Astrocyte (in vitro differentiated cells and primary cell): ENCODE data around the gene SIAH3. TPM values are rescaled to one million over a fixed set of nuclear protein-coding genes. Genes with fewer than 3 reads are reported as not detected.

ENCODE experiments used
- DNase-seq: peaks from one replicate; pipeline ENCODE4 v3.0.0-alpha.2; 2010; ENCODE audit warnings: low read depth
- FAIRE-seq: peaks from 2 replicates; lab custom pipeline; 2011; peaks lifted over from hg19 to GRCh38; lab: Jason Lieb, UNC
- H2AFZ ChIP-seq: 2 replicates; pipeline ENCODE4 v1.6.0; 2012; ENCODE audit warnings: low read depth, low read length, inconsistent platforms
- H3K27ac ChIP-seq: 2 replicates; pipeline ENCODE4 v1.5.1; 2011; ENCODE audit warnings: low read depth, low read length, inconsistent platforms
- H3K27me3 ChIP-seq: 2 replicates; pipeline ENCODE4 v1.6.0; 2011; ENCODE audit warnings: low read length, inconsistent platforms; ENCODE audit not compliant: insufficient read depth
- H3K36me3 ChIP-seq: 2 replicates; pipeline ENCODE4 v1.5.1; 2011; ENCODE audit warnings: low read length, inconsistent platforms; ENCODE audit not compliant: insufficient read depth
- H3K4me1 ChIP-seq: 2 replicates; pipeline ENCODE4 v1.5.1; 2011; ENCODE audit warnings: low read length, inconsistent platforms; ENCODE audit not compliant: insufficient read depth
- H3K4me2 ChIP-seq: 2 replicates; pipeline ENCODE4 v1.6.0; 2012; ENCODE audit warnings: low read length, inconsistent platforms
- H3K4me3 ChIP-seq: 2 replicates; pipeline ENCODE4 v1.5.1; 2011; ENCODE audit warnings: low read depth, mild to moderate bottlenecking, low read length, inconsistent platforms; ENCODE audit not compliant: insufficient read depth
- H3K79me2 ChIP-seq: 2 replicates; pipeline ENCODE4 v1.6.0; 2012; ENCODE audit warnings: mild to moderate bottlenecking, low read length, inconsistent platforms; ENCODE audit not compliant: insufficient read depth
- H3K9ac ChIP-seq: 2 replicates; pipeline ENCODE4 v1.6.0; 2012; ENCODE audit warnings: mild to moderate bottlenecking, low read length, inconsistent platforms
- H3K9me3 ChIP-seq: 2 replicates; pipeline ENCODE4 v1.5.1; 2012; ENCODE audit warnings: low read depth, mild to moderate bottlenecking, low read length, inconsistent platforms; ENCODE audit not compliant: insufficient read depth
- H4K20me1 ChIP-seq: 2 replicates; pipeline ENCODE4 v1.6.0; 2012; ENCODE audit warnings: low read length, inconsistent platforms; ENCODE audit not compliant: insufficient read depth
- H3K27ac Mint-ChIP-seq: one replicate; pipeline ENCODE4 v1.8.0; 2021; ENCODE audit warnings: mild to moderate bottlenecking, mixed read lengths; ENCODE audit not compliant: unreplicated experiment
- H3K27me3 Mint-ChIP-seq: one replicate; pipeline ENCODE4 v1.8.0; 2021; ENCODE audit warnings: low read depth, mixed read lengths; ENCODE audit not compliant: unreplicated experiment
- H3K36me3 Mint-ChIP-seq: one replicate; pipeline ENCODE4 v1.8.0; 2021; ENCODE audit warnings: low read depth, mixed read lengths; ENCODE audit not compliant: unreplicated experiment
- H3K4me1 Mint-ChIP-seq: one replicate; pipeline ENCODE4 v1.8.0; 2021; ENCODE audit warnings: low read depth, mixed read lengths; ENCODE audit not compliant: unreplicated experiment
- H3K4me3 Mint-ChIP-seq: one replicate; pipeline ENCODE4 v1.8.0; 2021; ENCODE audit warnings: mild to moderate bottlenecking, moderate library complexity, mixed read lengths; ENCODE audit not compliant: unreplicated experiment
- H3K9me3 Mint-ChIP-seq: one replicate; pipeline ENCODE4 v1.8.0; 2021; ENCODE audit warnings: mild to moderate bottlenecking, mixed read lengths; ENCODE audit not compliant: unreplicated experiment
- EZH2 ChIP-seq: IDR thresholded peaks from 2 replicates; pipeline ENCODE4 v1.6.1; 2012; ENCODE audit warnings: mild to moderate bottlenecking, low read length, inconsistent platforms; ENCODE audit not compliant: insufficient read depth
- total RNA-seq: library from RNA; stranded (reverse); gene quantifications from 2 replicates; pipeline ENCODE4 v1.2.1, GENCODE V29; 2021
- TF ChIP-seq, protein P1 (sequence below): IDR thresholded peaks from 2 replicates; pipeline ENCODE4 v1.5.1; 2011; ENCODE audit warnings: low read depth, mild to moderate bottlenecking, inconsistent platforms, low read length, moderate library complexity; ENCODE audit not compliant: insufficient read depth

SIAH3 gene
- total RNA-seq, 1 donor from 2014 or later, result 0.07 TPM

DNA sequence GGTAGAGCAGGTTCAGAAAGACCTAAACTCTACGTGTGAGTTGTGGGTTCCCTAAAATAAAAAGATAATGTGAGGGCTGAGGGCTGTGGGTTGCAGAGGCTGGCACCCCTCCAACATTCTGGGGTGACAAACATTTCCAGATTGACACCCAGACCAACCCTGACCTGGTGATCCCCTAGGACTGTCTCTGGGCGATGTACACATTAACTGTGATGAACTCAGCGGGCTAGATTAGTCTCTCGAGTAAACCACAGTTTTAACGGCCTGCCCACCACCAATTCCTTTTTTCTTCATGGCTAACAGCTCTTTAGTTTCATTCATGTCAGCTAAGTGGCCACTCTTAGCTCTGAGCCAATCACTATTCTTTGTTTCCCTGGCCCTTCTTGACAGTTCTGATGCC is 24.8 kb downstream of the SIAH3 start:
- Mint-ChIP-seq H3K9me3 (no peaks in the 10 kb centered on the region), H3K4me1 (no peaks in the 10 kb centered on the region)
- no peak for FAIRE-seq

DNA sequence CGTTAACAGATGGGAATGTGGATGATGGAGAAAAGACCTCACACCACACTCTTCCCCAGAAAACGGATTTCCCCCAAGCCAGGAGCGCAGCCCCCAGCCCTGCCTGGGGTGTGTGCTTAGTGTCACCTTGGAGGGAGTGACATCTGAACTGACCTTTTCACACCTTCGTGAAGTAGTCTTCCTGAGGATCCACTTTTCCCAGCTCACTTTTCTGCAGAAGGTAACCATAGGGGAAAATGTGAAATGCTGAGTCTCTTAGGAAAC is 26.2 kb downstream of the SIAH3 start:
- Mint-ChIP-seq H3K9me3 (no peaks in the 10 kb centered on the region), H3K4me1 (no peaks in the 10 kb centered on the region), H3K4me3 (no peak overlapping the region), H3K27ac (no peak overlapping the region), H3K36me3 (no peaks in the 10 kb centered on the region), H3K27me3 (peaks cover 2% of the 10 kb centered on the region)
- H2AFZ ChIP-seq, result no peak overlapping the region
- no peak overlapping the region for H3K4me2 ChIP-seq
- H3K9me3 ChIP-seq, result no peaks in the 10 kb centered on the region
- no peaks in the 10 kb centered on the region for H4K20me1 ChIP-seq
- H3K4me1 ChIP-seq, result no peaks in the 10 kb centered on the region
- no peak for DNase-seq
- no peak overlapping the region for H3K4me3 ChIP-seq
- peaks cover 2% of the 10 kb centered on the region for H3K27me3 ChIP-seq
- no peaks in the 10 kb centered on the region for H3K79me2 ChIP-seq
- H3K9ac ChIP-seq, result no peak overlapping the region
- no peak for TF ChIP-seq EZH2
- TF ChIP-seq, protein P1, sequence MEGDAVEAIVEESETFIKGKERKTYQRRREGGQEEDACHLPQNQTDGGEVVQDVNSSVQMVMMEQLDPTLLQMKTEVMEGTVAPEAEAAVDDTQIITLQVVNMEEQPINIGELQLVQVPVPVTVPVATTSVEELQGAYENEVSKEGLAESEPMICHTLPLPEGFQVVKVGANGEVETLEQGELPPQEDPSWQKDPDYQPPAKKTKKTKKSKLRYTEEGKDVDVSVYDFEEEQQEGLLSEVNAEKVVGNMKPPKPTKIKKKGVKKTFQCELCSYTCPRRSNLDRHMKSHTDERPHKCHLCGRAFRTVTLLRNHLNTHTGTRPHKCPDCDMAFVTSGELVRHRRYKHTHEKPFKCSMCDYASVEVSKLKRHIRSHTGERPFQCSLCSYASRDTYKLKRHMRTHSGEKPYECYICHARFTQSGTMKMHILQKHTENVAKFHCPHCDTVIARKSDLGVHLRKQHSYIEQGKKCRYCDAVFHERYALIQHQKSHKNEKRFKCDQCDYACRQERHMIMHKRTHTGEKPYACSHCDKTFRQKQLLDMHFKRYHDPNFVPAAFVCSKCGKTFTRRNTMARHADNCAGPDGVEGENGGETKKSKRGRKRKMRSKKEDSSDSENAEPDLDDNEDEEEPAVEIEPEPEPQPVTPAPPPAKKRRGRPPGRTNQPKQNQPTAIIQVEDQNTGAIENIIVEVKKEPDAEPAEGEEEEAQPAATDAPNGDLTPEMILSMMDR, result no peak
- no peak for FAIRE-seq
- H3K36me3 ChIP-seq, result no peaks in the 10 kb centered on the region
- no peak overlapping the region for H3K27ac ChIP-seq

More for the DNA sequence above, 24.8 kb downstream of the SIAH3 start:
- no peak overlapping the region for H3K27ac ChIP-seq
- H3K9ac ChIP-seq, result no peak overlapping the region
- no peaks in the 10 kb centered on the region for H3K36me3 ChIP-seq
- no peak for TF ChIP-seq EZH2
- TF ChIP-seq, protein P1, result no peak
- H4K20me1 ChIP-seq, result no peaks in the 10 kb centered on the region
- no peak overlapping the region for H2AFZ ChIP-seq
- Mint-ChIP-seq H3K36me3 (no peaks in the 10 kb centered on the region), H3K4me3 (no peak overlapping the region), H3K27me3 (peaks cover 5% of the 10 kb centered on the region), H3K27ac (no peak overlapping the region)
- H3K27me3 ChIP-seq, result peaks cover 2% of the 10 kb centered on the region
- H3K9me3 ChIP-seq, result no peaks in the 10 kb centered on the region
- no peak for DNase-seq
- H3K4me1 ChIP-seq, result no peaks in the 10 kb centered on the region
- no peak overlapping the region for H3K4me2 ChIP-seq
- no peaks in the 10 kb centered on the region for H3K79me2 ChIP-seq
- no peak overlapping the region for H3K4me3 ChIP-seq

DNA sequence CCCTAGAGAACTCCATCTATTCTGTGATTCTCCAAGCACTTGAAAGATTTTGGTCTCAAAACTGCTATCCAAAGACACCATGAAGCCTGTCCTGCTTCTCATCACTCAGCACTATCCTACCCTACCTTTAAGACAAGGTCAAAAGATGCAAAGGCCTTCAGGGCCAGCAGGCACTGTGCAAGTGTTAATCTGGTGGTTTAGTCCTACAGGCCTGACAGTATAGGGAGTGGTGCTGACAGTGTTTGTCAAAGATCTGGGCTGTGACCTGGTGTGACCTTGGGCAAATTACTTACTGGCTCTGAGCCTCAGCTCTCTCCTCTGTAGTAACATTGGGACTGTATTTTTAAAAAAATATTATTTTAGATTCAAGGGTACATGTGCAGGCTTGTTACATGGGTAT is 28.0 kb downstream of the SIAH3 start:
- no peaks in the 10 kb centered on the region for H3K4me1 ChIP-seq
- Mint-ChIP-seq H3K9me3 (peaks cover 2% of the 10 kb centered on the region), H3K4me1 (no peaks in the 10 kb centered on the region), H3K4me3 (no peak overlapping the region), H3K27ac (no peak overlapping the region), H3K36me3 (no peaks in the 10 kb centered on the region), H3K27me3 (peaks cover 3% of the 10 kb centered on the region)
- no peak overlapping the region for H3K27ac ChIP-seq
- H3K9me3 ChIP-seq, result no peaks in the 10 kb centered on the region
- no peaks in the 10 kb centered on the region for H4K20me1 ChIP-seq
- no peaks in the 10 kb centered on the region for H3K79me2 ChIP-seq
- DNase-seq (no peak), FAIRE-seq (no peak)
- no peak overlapping the region for H3K4me3 ChIP-seq
- H3K9ac ChIP-seq, result no peak overlapping the region
- H2AFZ ChIP-seq, result no peak overlapping the region
- TF ChIP-seq, protein P1, result no peak
- TF ChIP-seq EZH2, result no peak
- peaks cover 2% of the 10 kb centered on the region for H3K27me3 ChIP-seq
- no peaks in the 10 kb centered on the region for H3K36me3 ChIP-seq
- no peak overlapping the region for H3K4me2 ChIP-seq
